WTC11 (cell line): Measurements from ENCODE around the gene ADGRF5. TPM values are rescaled to one million over a fixed set of nuclear protein-coding genes. Genes with fewer than 3 reads are reported as not detected.
A peak's percentile ranks its signal among the peaks of the same experiment; 100 is the strongest.

Source experiments
- ATAC-seq: fragments of 200-7000 bp; cut with Tn5 transposase; 2 replicates; pipeline ENCODE4 v1.10.0; 2021; ENCODE audit warnings: mild to moderate bottlenecking, moderate library complexity
- CTCF ChIA-PET: fragments of 300-600 bp; sonication (Branson Sonifier 250); formaldehyde crosslinking; loops from one replicate; lab custom pipeline; 2021; ENCODE audit warnings: antibody characterized with exemption; lab: Charles Lee
- POLR2A ChIA-PET: fragments of 350-600 bp; sonication (Branson Sonifier 250); formaldehyde crosslinking; loops from one replicate; lab custom pipeline; 2021; ENCODE audit warnings: antibody characterized with exemption; lab: Charles Lee
- DNase-seq: peaks from one replicate; pipeline ENCODE4 v3.0.0; 2021; ENCODE audit warnings: low spot score
- H3K27ac Mint-ChIP-seq: 2 replicates; pipeline ENCODE4 v1.8.0; 2021; ENCODE audit warnings: mixed read lengths
- H3K27me3 Mint-ChIP-seq: 2 replicates; pipeline ENCODE4 v1.8.0; 2021; ENCODE audit warnings: low read depth, mild to moderate bottlenecking, moderate library complexity, mixed read lengths
- H3K36me3 Mint-ChIP-seq: 2 replicates; pipeline ENCODE4 v1.8.0; 2021; ENCODE audit warnings: mixed read lengths
- H3K4me1 Mint-ChIP-seq: 2 replicates; pipeline ENCODE4 v1.8.0; 2022; ENCODE audit warnings: mixed read lengths
- H3K4me3 Mint-ChIP-seq: 2 replicates; pipeline ENCODE4 v1.8.0; 2021; ENCODE audit warnings: mild to moderate bottlenecking, moderate library complexity, mixed read lengths
- H3K9me3 Mint-ChIP-seq: 2 replicates; pipeline ENCODE4 v1.8.0; 2021; ENCODE audit warnings: mixed read lengths
- HMGA2 ChIP-seq: fragments of 250-450 bp; sonication (Bioruptor Pico); IDR thresholded peaks from 2 replicates; pipeline ENCODE4 v1.4.0; 2021; ENCODE audit warnings: mild to moderate bottlenecking, moderate library complexity
- KAT7 ChIP-seq: sonication (generic); formaldehyde crosslinking; IDR thresholded peaks from 2 replicates; pipeline ENCODE4 v1.8.1; 2023; ENCODE audit warnings: missing genetic modification reagents, mild to moderate bottlenecking, borderline replicate concordance
- MXD4 ChIP-seq: fragments of 250-450 bp; sonication (Bioruptor Pico); IDR thresholded peaks from 2 replicates; pipeline ENCODE4 v1.8.0; 2021; ENCODE audit warnings: mild to moderate bottlenecking, moderate library complexity, borderline replicate concordance
- NFATC4 ChIP-seq: fragments of 250-450 bp; sonication (Bioruptor Pico); IDR thresholded peaks from 2 replicates; pipeline ENCODE4 v1.9.0; 2021; ENCODE audit warnings: mild to moderate bottlenecking
- NR1H2 ChIP-seq: sonication (generic); formaldehyde crosslinking; IDR thresholded peaks from 2 replicates; pipeline ENCODE4 v1.9.0; 2021; ENCODE audit warnings: mild to moderate bottlenecking, moderate library complexity, missing genetic modification reagents
- RELA ChIP-seq: sonication (generic); formaldehyde crosslinking; IDR thresholded peaks from 2 replicates; pipeline ENCODE4 v1.8.1; 2022; ENCODE audit warnings: missing genetic modification reagents, mild to moderate bottlenecking, borderline replicate concordance
- SMAD4 ChIP-seq: sonication (generic); formaldehyde crosslinking; IDR thresholded peaks from 2 replicates; pipeline ENCODE4 v1.8.0; 2022; ENCODE audit warnings: mild to moderate bottlenecking, missing genetic modification reagents
- TP53 ChIP-seq: sonication (generic); formaldehyde crosslinking; IDR thresholded peaks from 2 replicates; pipeline ENCODE4 v1.8.1; 2023; ENCODE audit warnings: mild to moderate bottlenecking, missing genetic modification reagents
- ZNF232 ChIP-seq: sonication (generic); formaldehyde crosslinking; IDR thresholded peaks from 2 replicates; pipeline ENCODE4 v1.8.0; 2022; ENCODE audit warnings: mild to moderate bottlenecking, missing genetic modification reagents
- ZNF396 ChIP-seq: fragments of 250-450 bp; sonication (Bioruptor Pico); IDR thresholded peaks from 2 replicates; pipeline ENCODE4 v1.8.0; 2021; ENCODE audit warnings: mild to moderate bottlenecking, moderate library complexity, borderline replicate concordance
- ZNF423 ChIP-seq: fragments of 250-450 bp; sonication (Bioruptor Pico); IDR thresholded peaks from 2 replicates; pipeline ENCODE4 v2.1.2; 2022; ENCODE audit warnings: mild to moderate bottlenecking, moderate library complexity
- total RNA-seq: library from RNA; stranded (reverse); gene quantifications from 3 replicates; pipeline ENCODE4 v1.2.3, GENCODE V29; 2021
- TF ChIP-seq, protein P1 (sequence below): sonication (generic); formaldehyde crosslinking; IDR thresholded peaks from 2 replicates; pipeline ENCODE4 v1.8.0; 2022; ENCODE audit warnings: mild to moderate bottlenecking, missing genetic modification reagents
- TF ChIP-seq, protein P2 (sequence below): fragments of 250-450 bp; sonication (Bioruptor Pico); IDR thresholded peaks from 2 replicates; pipeline ENCODE4 v1.9.0; 2021; ENCODE audit warnings: mild to moderate bottlenecking, borderline replicate concordance
- TF ChIP-seq, protein P3 (sequence below): sonication (generic); formaldehyde crosslinking; IDR thresholded peaks from 2 replicates; pipeline ENCODE4 v1.8.1; 2023; ENCODE audit warnings: mild to moderate bottlenecking, missing genetic modification reagents, moderate library complexity
- TF ChIP-seq, protein P4 (sequence below): sonication (generic); formaldehyde crosslinking; IDR thresholded peaks from 2 replicates; pipeline ENCODE4 v1.8.1; 2023; ENCODE audit warnings: mild to moderate bottlenecking, missing genetic modification reagents
- TF ChIP-seq, protein P5 (sequence below): sonication (generic); formaldehyde crosslinking; IDR thresholded peaks from 2 replicates; pipeline ENCODE4 v1.8.0; 2022; ENCODE audit warnings: missing genetic modification reagents
- TF ChIP-seq, protein P6 (sequence below): sonication (generic); formaldehyde crosslinking; IDR thresholded peaks from 2 replicates; pipeline ENCODE4 v1.8.0; 2023; ENCODE audit warnings: mild to moderate bottlenecking, missing genetic modification reagents

Gene ADGRF5
- total RNA-seq, 1 experiment from 2014 or later: 0.24 TPM

DNA sequence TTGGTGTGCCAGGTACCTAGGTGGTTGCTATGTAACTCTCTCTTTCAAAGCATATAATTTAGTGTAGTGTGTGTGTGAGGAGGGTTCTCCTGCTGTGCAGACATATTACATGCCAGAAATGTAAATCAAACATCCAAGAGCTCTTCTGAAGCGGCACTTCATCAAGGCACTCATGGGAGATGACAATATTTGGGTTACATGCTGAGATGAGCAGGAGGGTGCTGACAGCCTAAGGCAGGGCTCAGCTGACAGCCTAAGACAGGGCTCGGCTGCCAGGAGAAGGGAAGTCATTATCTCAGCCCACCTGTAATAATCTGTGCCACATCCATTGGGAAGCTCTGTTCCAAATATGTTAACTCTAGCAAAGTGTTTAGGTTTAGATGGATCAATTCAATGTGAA, 39.1 kb downstream of the ADGRF5 start:
- Mint-ChIP-seq H3K27me3 (no peaks in the 10 kb centered on the region), H3K27ac (no peak overlapping the region), H3K9me3 (no peaks in the 10 kb centered on the region), H3K36me3 (no peaks in the 10 kb centered on the region), H3K4me1 (0 out of 2 replicates have a peak, but pooled peaks cover 3% of the 10 kb centered on the region), H3K4me3 (no peak overlapping the region)
- CTCF ChIA-PET: no interaction called here
- TF ChIP-seq KAT7 (CRISPR knock-in tag): no peak
- no peak for TF ChIP-seq ZNF232 (CRISPR knock-in tag)
- no peak for TF ChIP-seq ZNF423 (CRISPR knock-in tag)
- TF ChIP-seq, protein P1, sequence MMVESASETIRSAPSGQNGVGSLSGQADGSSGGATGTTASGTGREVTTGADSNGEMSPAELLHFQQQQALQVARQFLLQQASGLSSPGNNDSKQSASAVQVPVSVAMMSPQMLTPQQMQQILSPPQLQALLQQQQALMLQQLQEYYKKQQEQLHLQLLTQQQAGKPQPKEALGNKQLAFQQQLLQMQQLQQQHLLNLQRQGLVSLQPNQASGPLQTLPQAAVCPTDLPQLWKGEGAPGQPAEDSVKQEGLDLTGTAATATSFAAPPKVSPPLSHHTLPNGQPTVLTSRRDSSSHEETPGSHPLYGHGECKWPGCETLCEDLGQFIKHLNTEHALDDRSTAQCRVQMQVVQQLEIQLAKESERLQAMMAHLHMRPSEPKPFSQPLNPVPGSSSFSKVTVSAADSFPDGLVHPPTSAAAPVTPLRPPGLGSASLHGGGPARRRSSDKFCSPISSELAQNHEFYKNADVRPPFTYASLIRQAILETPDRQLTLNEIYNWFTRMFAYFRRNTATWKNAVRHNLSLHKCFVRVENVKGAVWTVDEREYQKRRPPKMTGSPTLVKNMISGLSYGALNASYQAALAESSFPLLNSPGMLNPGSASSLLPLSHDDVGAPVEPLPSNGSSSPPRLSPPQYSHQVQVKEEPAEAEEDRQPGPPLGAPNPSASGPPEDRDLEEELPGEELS (CRISPR knock-in tag): no peak
- no peak for TF ChIP-seq SMAD4 (CRISPR knock-in tag)
- no peak for TF ChIP-seq MXD4 (CRISPR knock-in tag)
- no peak for ATAC-seq
- DNase-seq: no peak
- POLR2A ChIA-PET: no interaction called here

DNA sequence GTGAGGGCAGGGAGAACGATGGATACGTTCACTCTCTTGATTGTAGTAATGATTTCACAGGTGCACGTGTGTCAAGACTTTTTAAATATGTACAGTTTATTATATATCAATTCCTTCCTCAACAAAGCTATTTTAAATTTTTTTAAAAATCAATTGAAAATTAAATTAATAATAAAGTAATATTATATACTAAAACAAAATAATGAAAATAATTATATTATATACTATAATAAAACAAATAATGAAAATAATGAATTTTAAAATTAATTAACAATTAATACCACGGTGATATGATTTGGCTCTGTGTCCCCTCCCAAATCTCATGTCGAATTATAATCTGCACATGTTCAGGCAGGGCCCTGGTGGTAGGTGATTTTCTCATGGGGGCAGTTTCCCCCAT, 42.7 kb downstream of the ADGRF5 start:
- DNase-seq (no peak), ATAC-seq (no peak)
- Mint-ChIP-seq H3K9me3 (no peaks in the 10 kb centered on the region), H3K4me3 (no peak overlapping the region), H3K27ac (no peak overlapping the region), H3K27me3 (no peaks in the 10 kb centered on the region), H3K36me3 (no peaks in the 10 kb centered on the region), H3K4me1 (peaks cover 25% of the 10 kb centered on the region)
- ChIA-PET CTCF (no interaction called here), POLR2A (interaction anchor here (1.0 kb wide), 1 partner anchor 13 kb away, joined by 3 read pairs; no protein-coding TSS in a partner anchor)
- TF ChIP-seq TP53 (CRISPR knock-in tag) (no peak), NR1H2 (CRISPR knock-in tag) (no peak), RELA (CRISPR knock-in tag) (no peak), HMGA2 (CRISPR knock-in tag) (peak; percentile 99), NFATC4 (no peak)
- TF ChIP-seq, protein P2, sequence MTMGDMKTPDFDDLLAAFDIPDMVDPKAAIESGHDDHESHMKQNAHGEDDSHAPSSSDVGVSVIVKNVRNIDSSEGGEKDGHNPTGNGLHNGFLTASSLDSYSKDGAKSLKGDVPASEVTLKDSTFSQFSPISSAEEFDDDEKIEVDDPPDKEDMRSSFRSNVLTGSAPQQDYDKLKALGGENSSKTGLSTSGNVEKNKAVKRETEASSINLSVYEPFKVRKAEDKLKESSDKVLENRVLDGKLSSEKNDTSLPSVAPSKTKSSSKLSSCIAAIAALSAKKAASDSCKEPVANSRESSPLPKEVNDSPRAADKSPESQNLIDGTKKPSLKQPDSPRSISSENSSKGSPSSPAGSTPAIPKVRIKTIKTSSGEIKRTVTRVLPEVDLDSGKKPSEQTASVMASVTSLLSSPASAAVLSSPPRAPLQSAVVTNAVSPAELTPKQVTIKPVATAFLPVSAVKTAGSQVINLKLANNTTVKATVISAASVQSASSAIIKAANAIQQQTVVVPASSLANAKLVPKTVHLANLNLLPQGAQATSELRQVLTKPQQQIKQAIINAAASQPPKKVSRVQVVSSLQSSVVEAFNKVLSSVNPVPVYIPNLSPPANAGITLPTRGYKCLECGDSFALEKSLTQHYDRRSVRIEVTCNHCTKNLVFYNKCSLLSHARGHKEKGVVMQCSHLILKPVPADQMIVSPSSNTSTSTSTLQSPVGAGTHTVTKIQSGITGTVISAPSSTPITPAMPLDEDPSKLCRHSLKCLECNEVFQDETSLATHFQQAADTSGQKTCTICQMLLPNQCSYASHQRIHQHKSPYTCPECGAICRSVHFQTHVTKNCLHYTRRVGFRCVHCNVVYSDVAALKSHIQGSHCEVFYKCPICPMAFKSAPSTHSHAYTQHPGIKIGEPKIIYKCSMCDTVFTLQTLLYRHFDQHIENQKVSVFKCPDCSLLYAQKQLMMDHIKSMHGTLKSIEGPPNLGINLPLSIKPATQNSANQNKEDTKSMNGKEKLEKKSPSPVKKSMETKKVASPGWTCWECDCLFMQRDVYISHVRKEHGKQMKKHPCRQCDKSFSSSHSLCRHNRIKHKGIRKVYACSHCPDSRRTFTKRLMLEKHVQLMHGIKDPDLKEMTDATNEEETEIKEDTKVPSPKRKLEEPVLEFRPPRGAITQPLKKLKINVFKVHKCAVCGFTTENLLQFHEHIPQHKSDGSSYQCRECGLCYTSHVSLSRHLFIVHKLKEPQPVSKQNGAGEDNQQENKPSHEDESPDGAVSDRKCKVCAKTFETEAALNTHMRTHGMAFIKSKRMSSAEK: no peak
- TF ChIP-seq, protein P3, sequence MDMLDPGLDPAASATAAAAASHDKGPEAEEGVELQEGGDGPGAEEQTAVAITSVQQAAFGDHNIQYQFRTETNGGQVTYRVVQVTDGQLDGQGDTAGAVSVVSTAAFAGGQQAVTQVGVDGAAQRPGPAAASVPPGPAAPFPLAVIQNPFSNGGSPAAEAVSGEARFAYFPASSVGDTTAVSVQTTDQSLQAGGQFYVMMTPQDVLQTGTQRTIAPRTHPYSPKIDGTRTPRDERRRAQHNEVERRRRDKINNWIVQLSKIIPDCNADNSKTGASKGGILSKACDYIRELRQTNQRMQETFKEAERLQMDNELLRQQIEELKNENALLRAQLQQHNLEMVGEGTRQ (CRISPR knock-in tag): no peak
- TF ChIP-seq, protein P4, sequence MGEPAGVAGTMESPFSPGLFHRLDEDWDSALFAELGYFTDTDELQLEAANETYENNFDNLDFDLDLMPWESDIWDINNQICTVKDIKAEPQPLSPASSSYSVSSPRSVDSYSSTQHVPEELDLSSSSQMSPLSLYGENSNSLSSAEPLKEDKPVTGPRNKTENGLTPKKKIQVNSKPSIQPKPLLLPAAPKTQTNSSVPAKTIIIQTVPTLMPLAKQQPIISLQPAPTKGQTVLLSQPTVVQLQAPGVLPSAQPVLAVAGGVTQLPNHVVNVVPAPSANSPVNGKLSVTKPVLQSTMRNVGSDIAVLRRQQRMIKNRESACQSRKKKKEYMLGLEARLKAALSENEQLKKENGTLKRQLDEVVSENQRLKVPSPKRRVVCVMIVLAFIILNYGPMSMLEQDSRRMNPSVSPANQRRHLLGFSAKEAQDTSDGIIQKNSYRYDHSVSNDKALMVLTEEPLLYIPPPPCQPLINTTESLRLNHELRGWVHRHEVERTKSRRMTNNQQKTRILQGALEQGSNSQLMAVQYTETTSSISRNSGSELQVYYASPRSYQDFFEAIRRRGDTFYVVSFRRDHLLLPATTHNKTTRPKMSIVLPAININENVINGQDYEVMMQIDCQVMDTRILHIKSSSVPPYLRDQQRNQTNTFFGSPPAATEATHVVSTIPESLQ (CRISPR knock-in tag): no peak
- TF ChIP-seq, all 79 proteins: peak for 1

DNA sequence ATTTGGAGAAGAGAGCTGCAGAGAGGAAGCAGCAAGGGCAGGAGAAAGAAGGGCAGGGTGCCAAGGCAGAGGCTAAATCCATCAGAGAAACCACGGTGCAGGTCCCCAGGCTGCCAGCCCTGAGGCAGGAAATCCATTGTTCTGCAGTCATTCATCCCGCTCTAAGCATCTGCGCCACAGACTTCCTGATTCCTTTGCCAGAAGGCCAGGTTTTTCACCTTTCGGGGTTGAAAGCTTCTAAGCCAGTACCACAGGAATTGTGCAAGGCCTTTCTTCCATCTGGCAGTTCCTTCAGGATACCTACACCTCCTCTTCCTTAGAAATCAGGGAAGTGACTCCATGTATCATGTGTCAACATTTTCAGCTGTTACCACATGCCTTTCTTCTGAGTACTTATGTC, 45.6 kb downstream of the ADGRF5 start:
- ChIA-PET POLR2A (no interaction called here), CTCF (interaction anchor here (1.3 kb wide), 1 partner anchor 27 kb away, joined by 3 read pairs; no protein-coding TSS in a partner anchor)
- H3K27ac Mint-ChIP-seq: peak overlapping the region; percentile 83

More for the DNA sequence above, 45.6 kb downstream of the ADGRF5 start:
- DNase-seq (peak; percentile 20), ATAC-seq (peak; percentile 95)
- Mint-ChIP-seq H3K4me1 (peaks cover 26% of the 10 kb centered on the region), H3K4me3 (no peak overlapping the region)
- TF ChIP-seq, protein P5, sequence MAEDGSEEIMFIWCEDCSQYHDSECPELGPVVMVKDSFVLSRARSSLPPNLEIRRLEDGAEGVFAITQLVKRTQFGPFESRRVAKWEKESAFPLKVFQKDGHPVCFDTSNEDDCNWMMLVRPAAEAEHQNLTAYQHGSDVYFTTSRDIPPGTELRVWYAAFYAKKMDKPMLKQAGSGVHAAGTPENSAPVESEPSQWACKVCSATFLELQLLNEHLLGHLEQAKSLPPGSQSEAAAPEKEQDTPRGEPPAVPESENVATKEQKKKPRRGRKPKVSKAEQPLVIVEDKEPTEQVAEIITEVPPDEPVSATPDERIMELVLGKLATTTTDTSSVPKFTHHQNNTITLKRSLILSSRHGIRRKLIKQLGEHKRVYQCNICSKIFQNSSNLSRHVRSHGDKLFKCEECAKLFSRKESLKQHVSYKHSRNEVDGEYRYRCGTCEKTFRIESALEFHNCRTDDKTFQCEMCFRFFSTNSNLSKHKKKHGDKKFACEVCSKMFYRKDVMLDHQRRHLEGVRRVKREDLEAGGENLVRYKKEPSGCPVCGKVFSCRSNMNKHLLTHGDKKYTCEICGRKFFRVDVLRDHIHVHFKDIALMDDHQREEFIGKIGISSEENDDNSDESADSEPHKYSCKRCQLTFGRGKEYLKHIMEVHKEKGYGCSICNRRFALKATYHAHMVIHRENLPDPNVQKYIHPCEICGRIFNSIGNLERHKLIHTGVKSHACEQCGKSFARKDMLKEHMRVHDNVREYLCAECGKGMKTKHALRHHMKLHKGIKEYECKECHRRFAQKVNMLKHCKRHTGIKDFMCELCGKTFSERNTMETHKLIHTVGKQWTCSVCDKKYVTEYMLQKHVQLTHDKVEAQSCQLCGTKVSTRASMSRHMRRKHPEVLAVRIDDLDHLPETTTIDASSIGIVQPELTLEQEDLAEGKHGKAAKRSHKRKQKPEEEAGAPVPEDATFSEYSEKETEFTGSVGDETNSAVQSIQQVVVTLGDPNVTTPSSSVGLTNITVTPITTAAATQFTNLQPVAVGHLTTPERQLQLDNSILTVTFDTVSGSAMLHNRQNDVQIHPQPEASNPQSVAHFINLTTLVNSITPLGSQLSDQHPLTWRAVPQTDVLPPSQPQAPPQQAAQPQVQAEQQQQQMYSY (CRISPR knock-in tag): no peak
- TF ChIP-seq MXD4 (CRISPR knock-in tag): no peak
- TF ChIP-seq, protein P6, sequence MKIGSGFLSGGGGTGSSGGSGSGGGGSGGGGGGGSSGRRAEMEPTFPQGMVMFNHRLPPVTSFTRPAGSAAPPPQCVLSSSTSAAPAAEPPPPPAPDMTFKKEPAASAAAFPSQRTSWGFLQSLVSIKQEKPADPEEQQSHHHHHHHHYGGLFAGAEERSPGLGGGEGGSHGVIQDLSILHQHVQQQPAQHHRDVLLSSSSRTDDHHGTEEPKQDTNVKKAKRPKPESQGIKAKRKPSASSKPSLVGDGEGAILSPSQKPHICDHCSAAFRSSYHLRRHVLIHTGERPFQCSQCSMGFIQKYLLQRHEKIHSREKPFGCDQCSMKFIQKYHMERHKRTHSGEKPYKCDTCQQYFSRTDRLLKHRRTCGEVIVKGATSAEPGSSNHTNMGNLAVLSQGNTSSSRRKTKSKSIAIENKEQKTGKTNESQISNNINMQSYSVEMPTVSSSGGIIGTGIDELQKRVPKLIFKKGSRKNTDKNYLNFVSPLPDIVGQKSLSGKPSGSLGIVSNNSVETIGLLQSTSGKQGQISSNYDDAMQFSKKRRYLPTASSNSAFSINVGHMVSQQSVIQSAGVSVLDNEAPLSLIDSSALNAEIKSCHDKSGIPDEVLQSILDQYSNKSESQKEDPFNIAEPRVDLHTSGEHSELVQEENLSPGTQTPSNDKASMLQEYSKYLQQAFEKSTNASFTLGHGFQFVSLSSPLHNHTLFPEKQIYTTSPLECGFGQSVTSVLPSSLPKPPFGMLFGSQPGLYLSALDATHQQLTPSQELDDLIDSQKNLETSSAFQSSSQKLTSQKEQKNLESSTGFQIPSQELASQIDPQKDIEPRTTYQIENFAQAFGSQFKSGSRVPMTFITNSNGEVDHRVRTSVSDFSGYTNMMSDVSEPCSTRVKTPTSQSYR (CRISPR knock-in tag): no peak
- TF ChIP-seq ZNF396 (CRISPR knock-in tag): no peak
- TF ChIP-seq, all 79 proteins: peak for 0
- Mint-ChIP-seq H3K9me3 (no peaks in the 10 kb centered on the region), H3K27me3 (no peaks in the 10 kb centered on the region), H3K36me3 (no peaks in the 10 kb centered on the region)
